ENCODE measurements around the gene CAPN9. TPM values are rescaled to one million over a fixed set of nuclear protein-coding genes. Genes with fewer than 3 reads are reported as not detected.

Gene CAPN9
- total RNA-seq, 1 donor from 2014 or later = 0.16 TPM

DNA sequence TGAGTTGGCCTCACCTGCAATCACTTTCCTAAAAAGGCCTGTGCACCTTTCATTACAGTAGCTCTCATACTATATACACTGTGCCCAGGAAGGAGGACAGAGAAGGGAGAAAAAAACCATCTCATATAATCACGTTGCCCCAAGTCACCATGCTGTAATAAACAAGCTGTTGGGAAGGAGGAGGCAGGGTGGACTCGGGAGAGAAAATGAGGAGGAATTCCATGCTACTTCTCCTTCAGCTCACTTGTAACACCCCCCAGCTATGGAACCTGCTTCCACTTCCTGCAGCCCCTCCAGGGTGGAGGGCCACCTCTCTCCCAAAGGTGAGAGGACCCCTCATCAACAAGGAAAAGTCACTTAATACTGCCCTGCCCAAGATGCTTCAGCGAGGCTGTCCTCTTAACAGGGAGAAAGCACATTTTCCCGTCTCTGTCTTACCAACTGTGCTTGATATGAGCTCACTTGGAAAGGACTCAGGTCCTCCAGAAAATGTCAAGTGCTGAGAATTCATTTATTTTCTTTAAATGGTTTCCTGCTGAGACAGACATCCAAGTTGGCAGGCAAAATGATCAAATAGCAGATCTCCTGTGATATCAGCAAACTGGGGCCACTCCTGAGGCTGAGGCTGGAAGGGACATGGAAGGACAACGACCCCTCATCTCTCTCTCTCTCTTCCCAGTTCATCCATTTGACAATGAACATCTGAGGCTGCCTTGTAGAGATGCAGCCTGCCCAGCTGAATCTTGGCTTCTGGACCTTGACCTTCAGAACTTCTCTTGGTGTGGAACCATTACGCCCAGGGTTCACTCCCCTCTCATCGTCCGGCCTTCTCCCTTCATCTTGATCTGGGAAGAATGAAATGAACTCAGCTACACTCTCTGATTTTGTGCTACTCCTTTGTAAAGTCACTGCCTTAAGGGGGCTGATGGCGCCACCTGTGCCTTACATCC lies 54.0 kb downstream of the CAPN9 start:
- DNase-seq = no peak

DNA sequence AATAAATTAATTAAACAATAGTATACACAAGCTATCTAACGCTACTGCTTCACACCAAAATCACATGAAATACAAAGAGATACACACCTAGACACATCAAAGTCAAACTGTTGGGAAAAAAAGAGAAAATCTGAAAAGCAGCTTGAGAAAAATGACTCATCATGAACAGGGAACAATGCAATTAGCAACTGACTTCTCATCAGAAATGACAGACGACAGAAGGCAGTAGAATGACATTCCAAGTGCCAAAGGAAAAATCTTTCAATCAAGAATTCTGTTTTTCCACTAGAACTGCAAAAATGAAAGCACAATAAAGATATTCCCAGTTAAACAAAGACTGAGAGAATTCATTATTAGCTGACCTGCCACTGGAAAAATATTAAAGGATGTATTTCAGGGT lies 57.2 kb downstream of the CAPN9 start:
- no peak for DNase-seq

DNA sequence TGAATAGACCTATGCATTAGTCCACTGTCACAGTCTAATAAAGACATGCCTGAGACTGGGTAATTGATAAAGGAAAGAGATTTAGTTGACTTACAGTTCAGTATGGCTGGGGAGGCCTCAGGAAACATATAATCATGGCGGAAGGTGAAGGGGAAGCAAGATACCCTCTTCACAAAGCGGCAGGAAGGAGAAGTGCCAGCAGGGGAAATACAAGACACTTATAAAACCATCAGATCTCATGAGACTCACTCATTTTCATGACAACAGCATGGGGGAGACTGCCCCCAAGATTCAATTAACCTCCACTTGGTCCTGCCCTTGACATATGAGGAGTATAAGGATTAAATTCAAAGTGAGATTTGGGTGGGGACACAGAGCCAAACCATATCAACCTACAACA lies 59.4 kb downstream of the CAPN9 start:
- no peak for DNase-seq

DNA sequence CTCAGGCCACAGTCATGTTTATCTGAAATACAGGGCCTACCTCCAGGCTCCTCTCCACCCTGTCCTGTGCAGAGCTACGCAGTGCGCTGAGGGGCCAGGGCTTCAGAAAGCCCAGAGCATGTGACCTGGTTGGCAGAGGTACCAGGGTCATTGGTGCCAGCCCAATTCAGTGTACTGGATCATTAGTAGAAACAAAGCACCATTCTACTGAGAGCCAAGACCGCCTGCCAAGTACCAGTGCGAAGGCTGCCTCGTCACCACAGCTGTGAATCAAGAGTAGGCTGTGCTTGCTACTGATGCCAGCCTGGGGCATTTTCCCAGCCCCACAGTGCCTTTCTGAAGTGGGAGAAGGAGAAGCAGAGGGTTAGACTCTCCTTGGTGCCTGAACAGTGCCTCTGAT lies 59.8 kb downstream of the CAPN9 start:
- DNase-seq = peak; percentile 94

DNA sequence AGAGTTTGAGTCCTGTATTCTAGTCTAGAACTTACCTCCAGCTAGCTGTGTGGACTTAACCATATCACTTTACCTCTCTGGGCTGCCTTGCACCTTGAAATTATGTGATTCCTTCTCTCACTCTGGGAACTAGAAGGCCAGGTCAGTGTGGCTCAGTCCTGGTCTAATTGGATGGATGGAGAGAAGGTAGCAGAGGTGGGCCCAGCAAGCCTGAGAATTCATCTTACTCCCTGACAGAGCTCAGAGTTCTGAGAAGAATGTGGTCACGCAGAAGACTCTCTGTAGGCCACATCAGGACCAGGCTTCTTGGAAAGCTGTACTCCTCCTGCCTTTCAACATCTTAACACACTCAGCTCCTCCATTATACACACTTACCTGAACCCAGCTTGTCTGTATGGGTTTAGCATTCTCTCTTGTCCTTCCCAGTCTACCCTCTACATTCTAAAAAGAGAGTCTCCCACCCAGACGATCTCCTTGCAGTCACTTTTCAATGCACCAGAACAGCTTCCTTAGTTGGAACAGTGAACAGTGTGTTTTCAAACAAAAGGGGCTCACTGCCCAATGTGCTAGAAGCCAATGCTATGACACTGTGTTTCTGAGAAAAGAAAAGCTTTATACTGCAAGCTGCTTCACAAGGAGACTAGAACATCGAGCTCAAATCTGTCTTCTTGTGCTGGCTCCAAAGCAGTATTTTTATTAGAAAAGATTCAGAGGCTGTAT lies 60.5 kb downstream of the CAPN9 start:
- DNase-seq = peak; percentile 34

DNA sequence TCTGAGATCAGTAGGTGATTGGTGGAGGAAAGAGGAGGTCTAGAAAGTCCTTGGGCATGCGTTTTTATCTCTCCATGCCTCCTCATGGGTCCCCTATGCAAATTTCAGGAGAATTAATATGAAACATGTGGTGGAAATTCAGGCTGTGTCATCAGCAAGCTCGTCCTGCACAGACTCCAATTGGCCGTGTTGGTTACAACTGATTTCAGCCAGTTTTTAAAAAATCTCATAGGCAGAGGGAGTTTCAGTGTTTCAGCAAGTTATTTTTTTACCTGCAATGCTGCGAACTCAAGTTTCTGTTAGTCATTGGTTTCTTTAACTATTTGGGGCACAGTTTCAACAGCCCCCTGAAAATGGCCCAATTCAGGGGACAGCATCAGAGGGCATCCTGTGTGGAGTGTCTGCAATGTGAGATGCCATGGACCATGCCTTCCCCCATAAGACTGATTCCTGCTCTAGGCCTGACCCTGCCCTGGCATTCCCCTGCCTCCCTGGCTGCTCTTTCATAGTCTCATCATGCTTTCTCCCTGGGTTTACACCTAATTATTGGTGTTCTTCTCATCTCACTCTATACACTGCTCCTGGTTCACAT lies 61.2 kb downstream of the CAPN9 start:
- no peak for DNase-seq

DNA sequence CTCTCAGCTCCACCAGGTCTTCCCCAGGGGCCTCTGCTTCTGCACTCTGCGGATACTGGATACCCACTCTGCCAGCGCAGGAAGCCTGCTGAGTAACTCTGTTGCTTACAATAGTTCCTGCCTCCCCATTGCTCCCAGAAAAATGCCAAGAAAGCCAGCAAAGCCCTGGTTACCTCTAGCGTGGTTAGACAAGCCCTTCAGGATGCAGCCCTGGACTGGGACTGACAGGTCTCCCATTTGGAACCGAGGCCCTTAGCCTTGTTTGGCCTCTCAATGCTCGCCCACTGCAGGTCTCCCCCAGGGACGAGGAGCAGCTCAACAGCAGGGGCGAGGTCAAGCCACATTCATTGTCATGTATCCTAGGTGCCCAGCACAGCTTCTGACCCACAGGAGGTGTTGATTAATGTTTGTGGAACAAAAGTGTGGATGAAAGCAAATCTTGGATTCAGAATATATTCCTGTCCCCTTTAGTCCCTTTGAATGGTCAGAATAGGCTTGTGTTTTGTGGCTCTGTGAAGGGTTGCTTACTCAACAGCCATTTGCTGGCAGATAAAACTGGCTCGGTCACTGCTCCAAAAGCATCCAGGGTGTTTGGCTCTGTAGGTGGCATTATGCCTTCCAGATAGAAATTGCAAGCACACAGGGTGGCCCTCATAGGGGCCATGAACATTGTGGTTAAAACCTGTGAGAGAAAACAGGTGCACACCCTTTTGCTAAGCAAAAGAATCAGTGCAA lies 62.2 kb downstream of the CAPN9 start:
- DNase-seq = no peak

DNA sequence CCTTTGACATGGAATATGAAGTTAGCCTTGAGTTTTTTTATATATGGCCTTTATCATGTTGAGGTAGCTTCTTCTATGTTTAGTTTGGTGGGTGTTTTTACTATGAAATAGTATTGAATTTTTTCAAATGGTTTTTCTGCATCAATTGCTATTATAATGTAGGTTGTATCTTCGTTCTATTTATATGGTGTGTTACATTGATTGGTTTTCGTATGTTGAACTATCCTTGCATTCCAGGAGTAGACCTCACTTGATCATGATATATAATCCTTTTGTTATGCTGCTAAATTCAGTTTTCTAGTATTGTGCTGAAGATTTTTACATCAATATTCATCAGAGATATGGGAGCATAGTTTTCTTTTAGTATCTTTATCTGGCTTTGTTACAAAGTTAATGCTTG lies 65.4 kb downstream of the CAPN9 start:
- no peak for DNase-seq

DNA sequence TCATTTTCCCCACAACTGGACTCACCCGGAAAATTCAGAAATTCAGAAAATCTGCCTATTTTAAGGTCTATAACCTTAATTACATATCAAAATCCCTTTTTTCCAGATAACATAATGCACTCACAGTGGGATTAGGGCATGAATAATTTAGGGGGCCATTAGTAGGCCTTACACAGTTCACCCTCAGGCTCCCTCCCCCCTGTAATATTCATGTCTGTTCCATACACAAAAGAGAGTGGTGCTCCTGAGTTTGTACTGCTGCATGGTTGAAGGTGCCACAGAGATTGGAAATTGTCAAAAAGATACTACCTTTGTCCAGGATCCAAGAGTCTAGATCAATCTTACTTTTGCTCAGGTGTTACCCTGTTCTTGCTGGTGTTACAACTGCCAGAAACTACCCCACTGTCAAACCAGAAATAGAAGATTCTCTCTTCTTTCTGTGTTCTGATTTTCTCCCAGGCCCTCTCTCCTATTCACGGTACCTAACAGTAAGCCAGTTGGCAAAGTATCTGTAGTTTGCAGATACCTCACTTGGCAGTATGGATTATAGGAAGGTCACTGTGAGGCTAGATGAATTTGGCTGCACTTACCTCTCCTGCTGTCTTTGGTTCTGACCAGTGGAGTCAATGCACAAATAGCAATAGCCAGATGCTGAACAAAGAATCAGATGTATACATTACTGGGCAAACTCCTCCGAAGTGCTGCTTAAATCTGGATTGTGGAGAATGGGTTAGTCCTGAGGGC lies 67.9 kb downstream of the CAPN9 start:
- DNase-seq = no peak

DNA sequence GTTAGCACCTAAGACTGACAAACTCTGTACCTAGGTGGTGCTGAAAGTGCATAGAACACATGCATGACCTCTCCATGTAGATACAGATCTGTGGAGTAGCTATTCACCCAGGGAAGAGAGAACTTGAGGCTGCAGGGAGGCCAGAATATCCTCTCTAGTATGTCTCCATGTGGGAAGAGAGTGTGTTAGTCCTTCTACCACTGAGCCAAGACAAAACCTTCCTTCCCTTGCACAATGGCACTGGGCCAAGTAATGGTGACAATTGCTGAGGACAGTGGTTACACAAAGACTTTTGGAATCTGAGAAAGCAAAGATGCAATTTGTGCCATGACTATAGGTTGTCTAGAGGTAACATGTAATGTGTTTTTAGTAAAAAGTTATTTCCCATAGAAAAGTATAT lies 68.8 kb downstream of the CAPN9 start:
- no peak for DNase-seq

DNA sequence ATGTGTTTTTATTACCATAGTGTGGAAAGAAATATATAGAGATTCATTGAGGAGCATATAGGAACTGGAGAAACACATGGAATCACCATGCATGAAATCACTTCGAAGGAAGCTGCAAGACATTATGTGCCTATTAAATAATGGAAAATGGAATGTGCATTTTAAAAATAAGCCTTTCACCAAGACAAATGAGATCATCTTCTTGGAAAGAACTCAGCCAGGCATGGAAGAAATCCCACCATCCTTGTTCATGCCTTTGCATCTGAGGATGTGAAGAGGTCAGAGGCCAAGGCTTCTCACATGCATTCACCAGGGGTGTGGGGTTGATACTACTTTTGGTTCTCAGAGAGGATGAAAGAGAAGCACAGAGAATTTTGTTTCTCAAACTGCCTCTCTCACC lies 71.2 kb downstream of the CAPN9 start:
- no peak for DNase-seq

DNA sequence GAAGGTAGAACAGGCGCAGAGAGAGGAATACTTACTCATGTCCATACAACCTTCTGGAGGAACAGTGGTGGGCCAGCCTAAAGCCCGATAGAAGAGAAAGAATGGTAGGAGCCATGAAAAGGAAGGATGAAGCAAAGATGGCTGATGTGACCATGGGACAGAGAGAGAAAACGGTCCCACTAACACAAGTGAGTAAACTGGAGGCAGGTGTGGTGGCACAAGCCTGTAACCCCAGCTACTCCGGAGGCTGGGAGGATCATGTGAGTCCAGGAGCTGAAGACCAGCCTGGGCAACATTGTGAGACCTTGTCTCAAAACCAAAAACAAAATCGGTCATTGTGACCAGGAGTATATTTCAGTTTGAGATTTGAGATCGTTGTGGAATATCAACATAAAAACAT lies 71.7 kb downstream of the CAPN9 start:
- DNase-seq = no peak

DNA sequence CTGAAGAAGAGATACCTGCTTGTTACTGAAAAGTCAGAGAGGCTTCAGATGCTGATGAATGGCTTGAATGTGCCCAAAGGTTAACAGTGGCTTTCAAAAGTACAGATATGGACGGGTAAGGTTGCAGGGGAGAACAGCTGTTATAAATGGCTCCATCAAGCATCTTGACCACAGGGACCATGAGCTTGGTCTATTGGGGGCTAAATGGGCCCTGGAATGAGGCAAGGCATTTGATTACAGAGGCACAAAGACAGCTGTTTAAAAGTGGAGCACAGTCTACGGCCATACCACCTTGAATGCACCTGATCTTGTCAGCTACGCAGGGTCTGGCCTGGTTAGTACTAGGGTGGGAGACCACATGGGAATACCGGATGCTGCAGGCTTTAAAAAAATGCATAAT lies 72.8 kb downstream of the CAPN9 start:
- no peak for DNase-seq

DNA sequence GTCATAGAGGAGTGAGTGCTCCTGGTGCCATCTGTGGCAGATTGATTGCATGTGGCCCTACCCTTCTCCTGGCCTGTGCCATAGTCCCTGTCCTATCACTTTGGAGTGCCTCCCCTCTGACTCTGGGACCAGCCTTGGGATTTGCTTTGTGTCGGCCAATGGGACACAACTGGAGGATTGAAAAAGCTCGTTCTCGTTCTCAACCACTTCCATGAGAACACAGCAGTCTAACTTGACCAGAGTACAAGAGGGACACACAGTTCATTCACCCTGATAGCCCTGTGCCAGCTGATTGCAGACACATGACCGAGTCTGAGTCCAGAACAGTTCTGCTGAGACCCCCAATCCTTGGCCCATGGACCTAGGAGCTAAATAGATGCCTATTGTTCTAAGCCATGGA lies 73.4 kb downstream of the CAPN9 start:
- DNase-seq = peak; percentile 63

DNA sequence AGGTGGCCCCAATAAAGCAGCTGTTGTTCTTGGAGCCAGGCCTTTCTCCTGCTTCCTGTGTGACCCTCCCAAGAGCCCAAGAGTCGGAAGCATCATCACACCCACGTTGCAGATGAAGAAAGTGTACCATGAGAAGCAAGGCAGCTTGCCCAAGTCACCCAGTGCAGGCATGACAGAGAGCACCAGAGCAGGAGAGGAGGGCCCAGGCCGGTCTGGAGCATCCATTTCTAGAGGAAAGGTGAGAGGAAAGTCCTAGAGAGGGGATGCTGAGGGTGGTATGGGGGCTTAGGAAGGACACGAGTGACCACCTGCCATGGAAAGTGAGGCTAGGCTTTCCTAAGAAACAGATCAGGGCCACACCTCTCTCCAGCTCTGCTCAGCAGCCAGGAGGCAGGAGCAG lies 74.2 kb downstream of the CAPN9 start:
- DNase-seq = no peak

DNA sequence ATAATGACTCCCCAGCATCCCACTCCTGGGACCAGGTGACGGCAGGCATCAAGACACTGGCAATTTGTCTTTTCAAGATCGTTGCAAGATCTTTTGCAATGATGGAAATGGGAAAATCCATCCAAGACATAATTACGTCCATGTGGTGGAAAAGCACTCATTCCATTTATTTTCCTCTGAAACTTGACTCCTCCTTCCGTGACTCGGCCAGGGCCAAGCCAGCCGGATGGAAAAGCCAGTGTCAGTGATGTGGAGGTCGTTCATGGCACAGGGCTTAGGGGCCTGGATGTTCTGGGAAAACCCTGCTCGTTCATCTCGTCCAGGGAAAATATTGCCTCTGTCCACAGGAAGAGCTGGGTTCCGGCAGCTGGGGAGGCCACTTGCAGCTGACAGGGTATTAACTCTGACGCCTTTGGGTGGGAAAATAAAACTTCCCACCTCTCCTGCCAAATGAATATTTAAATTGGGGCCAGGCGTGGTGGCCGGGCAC lies 74.9 kb downstream of the CAPN9 start:
- DNase-seq = no peak

DNA sequence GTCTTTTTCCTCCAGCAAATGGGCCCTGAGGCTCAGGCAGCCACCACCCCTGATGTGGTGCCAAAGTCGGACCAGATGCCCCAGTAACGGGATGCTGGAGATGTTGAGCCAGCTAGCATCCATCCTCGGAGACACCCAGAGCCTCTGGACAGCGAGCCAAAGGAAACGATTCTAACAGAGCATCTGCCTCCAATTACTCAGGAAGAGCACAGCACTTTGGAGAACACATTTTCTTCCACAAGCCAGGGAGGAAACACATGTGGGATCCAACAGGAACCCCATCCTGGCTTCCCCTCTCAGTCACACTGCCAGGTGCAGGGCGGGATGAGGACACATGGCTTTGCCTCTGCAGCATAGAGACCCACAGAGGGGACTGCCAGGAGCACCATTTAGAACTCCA lies 76.2 kb downstream of the CAPN9 start:
- no peak for DNase-seq

DNA sequence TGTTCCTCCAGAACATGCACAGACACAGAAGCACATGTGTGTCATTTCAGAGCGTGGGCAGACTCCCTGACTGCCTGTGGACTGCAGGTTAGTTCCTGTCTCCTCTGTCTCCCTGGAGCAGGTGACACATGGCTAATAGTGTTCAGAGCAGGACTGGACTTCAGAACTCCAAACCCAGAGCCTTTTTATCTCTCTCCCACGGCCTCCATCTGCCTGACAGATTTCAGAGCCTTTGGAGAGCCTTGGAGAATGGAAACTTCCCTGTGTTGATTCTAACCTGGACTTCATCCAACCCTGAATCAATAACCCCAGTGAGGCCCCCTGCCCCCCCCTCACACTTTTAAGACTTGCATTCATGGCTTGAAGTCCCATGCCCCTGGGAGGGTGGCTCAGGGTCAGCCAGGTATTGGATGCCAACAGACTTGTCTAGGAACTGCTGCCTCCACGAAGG lies 76.8 kb downstream of the CAPN9 start:
- DNase-seq = no peak

DNA sequence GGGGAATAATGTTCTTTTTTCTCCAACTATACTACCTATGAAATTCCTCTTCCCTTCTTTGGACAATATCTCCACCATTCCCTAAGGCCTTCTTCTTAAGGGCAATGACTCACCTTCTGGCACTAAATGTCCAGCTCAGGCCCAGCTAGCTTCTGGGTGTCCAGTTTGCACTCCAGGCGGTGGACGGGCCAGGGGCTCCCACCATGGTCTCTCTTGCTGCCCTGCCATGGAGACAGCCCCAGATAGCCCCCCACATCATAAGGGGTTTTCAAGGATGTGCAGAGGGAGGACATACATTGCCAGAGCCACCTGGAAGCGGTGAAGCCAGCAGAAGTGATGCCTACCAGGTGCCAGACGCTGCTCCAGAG lies 77.3 kb downstream of the CAPN9 start:
- DNase-seq = no peak

DNA sequence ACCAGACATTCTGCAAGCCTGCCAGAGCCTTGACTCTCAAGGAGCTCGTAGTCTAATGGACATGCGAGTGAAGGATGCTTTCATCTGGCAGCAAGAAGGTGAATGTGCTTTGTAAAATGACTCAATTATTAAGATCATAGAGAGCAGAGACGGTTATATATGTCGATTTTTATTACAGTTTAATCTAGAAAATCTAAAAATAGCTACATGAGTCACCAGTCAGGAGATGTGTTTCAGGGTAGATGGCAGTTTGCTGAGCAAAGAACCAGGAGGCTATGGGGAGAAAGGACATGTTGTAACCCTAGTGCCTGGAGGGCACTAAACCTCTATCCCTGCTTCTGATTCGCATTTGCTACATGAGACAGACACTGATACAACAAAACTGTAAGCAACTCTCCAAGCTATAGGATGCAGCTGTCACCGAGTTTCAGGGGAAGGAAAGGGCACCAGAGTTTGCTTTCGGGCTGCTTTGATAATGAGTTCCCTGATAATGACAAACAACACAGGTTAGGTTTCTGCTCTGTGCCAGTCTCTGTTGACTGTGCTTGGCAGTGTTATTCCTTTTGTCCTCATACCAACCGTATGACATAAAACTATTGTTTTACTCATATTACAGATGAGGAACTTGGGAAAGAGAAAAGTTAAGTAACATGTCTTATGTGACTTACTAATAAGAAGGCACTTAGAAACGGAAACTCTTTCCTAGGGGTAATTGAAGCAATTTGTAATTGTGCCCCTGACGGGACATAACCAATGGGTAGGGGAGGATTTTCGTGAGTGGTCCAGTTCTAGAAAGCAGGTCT lies 77.9 kb downstream of the CAPN9 start:
- no peak for DNase-seq

DNA sequence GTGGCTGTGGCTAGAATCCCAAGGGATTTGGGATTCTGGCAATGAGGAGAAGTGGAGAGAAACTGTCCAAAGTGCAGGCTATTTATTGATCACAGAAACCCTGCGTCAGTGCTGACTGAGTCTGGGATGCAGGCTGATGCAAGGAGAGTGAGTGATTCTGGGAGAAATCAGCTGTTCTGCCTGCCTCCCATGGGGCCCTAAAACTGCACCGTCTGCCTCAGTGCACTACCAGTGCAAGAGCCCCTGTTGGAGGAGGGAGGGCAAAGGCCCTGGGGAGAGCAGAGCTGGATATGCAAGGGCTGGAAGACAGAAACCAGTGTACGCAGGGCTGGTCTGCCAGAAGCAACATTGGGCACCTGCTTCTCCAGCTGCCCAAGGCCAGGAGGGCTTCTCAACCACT lies 78.6 kb downstream of the CAPN9 start:
- DNase-seq = no peak

Data from occipital lobe (tissue), 2 donors.